Activated CD4-positive, CD25-positive, alpha-beta regulatory T cell treated with anti-CD3 and anti-CD28 coated beads, Interleukin-2, amount 50 U/mL, for 16 hours (primary cell): Measurements from ENCODE around the gene CACYBP.
"Not testable (repeated sequence)": the region's sequence is repeated elsewhere in the genome, so short reads cannot be mapped to it uniquely, and the experiment has no call there.

ENCODE experiments used
- DNase-seq: peaks from one replicate; pipeline ENCODE4 v3.0.0-alpha.2; 2020; ENCODE audit warnings: low read depth, low spot score

CACYBP gene

DNA sequence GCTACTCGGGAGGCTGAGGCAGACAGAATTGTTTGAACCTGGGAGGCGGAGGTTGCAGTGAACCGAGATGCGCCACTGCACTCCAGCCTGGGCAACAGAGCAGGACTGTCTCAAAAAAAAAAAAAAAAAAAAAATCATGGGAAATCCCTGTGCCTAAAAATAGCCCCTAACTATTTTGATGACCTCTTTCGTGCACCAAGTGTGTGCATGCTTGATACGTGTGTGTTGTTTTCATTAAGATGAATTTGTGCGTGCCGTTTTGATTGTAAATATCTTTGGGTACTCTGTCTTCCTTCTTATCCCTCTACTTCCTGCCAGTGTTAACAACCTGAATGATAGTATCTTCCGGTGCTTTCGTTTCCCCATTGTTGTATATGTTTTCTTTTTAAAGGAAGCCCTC is 9.8 kb downstream of the CACYBP start:
- DNase-seq = no peak

DNA sequence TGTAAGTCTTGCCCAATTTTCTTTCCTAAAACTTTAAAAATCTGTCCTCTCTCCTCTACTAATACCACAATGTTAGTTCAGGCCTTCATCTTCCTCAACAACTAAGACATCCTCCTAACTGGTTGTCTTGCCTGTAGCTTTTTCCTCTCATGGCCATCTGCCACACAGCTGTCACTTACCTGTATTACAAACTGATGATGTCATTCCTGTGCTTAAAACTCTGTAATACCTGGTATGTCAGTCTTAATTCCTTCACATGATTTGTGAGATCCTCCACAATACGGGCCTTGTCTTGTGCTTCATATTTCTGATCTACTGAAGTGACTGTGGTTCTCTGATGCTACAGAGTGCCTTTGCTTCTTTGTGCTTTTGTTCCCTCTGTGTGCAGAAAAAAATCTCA is 13.7 kb downstream of the CACYBP start:
- no peak for DNase-seq

DNA sequence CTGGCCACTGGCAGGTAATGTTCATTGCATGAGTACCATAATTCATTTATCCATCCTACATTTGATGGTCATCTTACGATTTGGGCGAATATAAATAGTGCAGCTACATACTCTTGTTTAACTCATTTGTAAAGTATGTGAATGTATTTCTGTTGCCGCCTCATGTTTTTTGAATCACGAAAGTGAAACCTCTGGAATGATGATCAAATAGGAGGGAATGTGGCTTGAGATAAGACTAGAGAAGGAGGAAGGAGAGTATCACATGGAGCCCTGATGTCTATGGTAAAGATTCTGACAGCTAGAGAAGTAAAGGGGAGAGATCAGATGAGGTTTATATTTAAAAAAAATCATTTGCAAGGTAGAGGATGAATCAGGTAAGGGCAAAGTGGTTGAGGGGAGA is 15.5 kb downstream of the CACYBP start:
- no peak for DNase-seq

DNA sequence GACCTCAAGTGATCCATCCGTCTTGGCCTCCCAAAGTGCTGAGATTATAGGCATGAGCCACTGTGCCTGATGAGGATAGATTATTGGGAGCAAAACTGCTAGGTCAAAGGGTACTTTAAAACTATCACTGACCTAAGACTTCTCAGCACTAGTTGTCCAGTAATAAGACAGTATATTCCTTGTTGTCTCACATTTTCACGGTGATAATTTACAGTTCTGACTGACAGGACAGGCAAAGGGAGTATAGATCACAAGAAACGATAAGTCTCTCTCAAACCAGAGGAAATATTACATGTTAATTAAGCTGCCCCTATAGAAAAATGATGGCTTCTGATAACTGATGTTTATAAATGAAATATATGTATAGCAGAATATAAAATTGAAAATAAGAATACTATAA is 19.8 kb downstream of the CACYBP start:
- DNase-seq = no peak

DNA sequence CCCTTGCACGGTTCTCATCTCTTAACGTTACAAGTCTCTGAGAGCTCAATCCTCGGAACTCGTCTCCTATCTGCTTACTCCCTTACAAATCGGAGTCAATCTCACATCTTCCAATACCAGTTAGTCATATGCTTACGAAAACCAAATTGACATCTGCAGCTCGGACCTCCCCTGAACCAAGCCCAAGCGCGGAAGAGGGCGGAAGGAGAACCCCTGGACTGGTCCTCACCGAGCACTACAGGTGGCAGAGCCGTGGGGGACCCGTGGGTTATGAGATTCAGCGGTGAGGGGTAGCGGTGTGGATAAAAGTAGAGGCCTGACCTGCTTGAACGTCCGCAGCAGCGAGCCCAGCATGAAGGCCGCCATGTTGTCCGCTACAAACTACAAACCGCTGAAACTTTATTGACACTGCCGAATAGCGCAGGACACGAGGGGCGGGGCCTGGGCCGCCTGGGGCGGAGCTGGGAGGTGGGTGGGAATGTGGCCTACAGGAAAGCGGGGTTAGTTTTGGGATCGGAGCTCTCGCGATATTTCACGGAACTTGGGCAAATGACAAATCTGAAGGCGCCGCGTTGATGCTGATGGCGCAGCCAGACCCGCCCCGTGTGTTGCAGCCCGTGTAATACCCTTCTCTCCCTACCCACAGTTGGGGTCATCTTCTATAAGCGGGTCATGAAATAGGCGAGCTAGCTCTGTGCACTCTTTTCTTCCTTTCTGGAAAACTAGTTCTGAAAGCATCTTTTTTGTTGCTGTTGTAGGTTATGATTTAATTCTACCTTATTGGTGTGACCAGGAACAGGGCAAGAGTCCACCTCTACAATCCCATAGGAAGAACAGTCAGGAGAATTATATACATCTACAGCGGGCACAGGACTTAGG is 23.5 kb downstream of the CACYBP start, which contains the start of gene MRPS14:
TSS of gene MRPS14 (minus strand) at position 383 of the 879 bp plus-strand sequence. CDS start at position 366, 17 bp downstream.
- DNase-seq = peak; percentile 93

DNA sequence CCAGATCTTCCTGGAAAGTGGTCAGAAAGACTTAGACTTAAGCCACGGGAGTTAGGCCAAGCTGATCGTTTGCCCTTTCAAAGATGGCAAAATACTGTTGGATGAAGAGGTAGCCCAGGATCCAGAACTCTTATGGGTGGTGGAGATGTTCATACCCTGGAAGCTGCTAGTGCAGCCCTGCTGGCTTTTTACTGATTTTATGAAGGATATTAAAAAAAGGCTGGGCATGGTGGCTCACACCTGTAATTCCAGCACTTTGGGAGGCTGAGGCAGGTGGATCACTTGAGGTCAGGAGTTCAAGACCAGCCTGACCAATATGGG is 24.1 kb downstream of the CACYBP start:
- not testable (repeated sequence) for DNase-seq

DNA sequence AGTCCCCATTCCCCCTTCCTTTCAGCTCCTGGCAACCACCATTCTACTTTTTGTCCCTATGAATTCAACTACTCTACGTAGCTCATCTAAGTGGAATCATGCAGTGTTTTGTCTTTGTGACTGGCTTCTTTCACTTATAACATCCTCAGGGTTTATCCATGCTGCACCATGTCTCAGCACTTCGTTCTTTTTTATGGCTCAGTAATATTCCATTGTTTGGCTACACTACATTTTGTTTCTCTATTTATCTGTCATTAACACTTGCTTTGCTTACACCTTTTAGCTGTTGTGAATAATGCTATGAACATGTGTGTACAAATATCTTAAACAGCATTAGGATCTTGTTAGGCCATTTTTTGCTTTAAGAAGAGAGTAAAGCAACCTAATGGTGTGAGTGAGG is 25.0 kb downstream of the CACYBP start:
- no peak for DNase-seq

DNA sequence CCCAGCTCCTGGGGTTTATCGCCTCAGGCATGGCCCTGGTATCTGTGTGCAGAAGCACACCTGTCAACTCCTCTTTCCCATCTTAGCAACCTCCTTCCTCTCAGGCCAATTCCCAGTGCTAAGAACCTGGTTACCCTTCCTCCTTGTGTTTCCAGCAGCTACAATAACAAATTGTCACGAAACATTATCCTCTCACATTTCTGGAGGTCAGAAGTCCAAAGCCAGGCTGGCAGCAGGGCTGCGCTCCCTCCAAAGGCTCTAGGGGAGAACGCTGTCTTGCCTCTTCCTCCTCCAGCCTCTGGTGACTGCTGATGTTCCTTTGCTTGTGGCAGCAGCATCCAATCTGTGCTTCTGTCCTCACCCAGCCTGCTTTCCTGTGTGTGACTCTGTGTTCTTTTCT is 34.2 kb downstream of the CACYBP start:
- no peak for DNase-seq

DNA sequence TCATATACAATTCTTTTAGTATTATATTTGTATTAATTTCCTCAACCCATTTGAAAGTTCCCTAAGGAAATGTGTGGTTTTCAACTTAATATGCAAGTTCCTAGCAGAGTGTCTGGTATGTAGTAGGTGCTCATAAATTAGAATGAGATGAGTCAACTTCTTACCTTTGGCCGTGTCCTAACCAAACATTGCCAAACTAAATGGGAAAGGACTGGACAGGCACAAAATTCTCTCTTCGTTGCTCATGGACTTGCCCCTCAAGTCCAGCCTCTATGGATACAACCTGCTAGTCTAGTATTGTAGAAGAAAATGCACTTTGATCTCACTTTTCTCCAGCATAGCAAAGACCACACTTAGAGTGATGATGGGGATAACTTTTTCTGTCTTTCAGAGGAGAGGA is 35.0 kb downstream of the CACYBP start:
- DNase-seq = no peak

DNA sequence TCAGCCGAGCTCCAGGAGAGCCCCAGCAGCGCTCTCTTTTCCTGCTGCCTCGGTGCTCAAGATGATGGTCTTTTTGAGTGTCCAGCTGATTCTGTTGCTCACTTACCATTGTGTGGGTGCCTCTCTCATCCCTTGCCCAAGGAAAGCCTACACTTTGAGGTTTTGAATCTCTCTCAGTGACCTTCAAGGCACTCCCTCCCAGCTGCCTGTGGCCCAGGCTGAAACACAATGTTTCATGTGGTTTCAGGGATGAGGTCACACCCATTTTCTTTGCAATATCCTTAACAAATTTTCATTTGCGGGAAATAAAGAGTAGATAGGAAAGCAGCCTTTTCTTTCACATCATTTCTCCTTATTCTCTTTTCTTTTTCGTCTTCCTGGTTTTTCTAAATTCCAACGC is 36.1 kb downstream of the CACYBP start:
- no peak for DNase-seq

DNA sequence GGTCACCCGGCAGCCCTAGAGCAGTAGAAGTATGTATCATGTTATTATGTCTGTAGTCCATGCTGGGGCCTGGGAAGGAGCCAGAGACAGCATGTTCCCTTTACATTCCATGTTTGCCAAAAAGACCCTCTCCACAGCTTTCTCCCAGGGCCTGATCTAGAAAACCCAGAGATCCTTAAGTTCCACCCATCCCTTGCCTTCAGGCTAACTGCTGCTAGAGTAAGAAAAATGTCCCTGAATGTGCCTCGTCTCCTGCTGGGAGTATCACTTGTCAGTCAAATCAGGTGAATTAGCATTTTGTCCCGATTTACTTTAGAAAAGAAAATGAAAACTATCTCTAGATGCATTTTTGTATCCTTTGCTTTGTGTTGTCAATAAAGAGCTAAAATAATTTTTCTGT is 36.7 kb downstream of the CACYBP start:
- no peak for DNase-seq

DNA sequence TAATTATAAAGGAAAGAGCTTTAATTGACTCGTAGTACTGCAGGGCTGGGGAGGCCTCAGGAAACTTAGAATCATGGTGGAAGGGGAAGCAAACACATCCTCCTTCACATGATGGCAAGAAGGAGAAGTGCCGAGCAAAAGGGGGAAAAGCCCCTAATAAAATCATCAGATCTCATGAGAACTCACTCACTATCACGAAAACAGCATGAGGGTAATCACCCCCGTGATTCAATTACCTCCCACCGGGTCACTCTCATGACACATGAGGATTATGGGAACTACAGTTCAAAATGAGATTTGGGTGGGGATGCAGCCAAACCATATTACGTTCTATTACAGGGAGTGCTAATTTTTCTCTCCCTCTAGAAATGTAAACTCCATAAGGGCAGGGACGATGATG is 37.7 kb downstream of the CACYBP start:
- DNase-seq = no peak

DNA sequence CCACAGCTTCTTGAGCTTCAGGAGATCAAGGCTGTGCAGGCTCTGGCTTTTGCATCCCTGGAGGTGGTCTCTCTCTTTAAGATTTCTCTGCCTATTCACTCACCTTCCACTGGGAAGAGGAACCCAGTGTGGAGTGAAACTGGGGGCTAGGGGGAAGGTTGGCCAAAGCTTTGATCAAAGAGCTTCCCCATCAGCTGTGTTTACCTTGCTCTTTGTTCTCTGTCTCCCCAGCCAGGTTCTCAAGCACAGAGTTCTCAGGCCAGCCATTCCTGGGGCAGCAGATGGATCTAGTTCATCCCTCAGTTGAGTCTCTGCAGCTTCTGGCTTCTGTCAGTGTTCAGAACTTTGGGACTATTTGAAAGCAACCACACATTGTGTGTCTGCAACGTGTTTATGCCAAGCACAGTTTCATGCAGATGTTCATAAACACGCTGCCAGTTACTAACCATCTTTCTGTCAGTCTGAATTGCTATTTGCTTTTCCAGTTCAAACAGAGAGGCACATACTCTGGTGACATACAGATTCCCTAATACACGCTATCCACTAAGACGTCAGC is 40.7 kb downstream of the CACYBP start:
- no peak for DNase-seq

DNA sequence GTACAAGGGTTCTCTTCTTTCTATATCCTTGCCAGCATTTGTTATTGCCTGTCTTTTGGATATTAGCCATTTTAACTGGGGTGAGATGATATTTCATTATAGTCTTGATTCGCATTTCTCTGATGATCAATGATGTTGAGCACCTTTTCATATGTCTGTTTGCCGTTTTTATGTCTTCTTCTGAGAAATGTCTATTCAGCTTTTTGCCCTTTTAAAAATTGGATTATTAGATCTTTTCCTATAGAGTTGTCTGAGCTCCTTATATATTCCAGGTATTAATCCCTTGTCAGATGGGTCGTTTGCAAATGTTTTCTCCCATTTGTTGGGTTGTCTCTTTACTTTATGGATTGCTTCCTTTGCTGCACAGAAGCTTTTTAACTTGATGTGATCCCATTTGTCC is 42.9 kb downstream of the CACYBP start:
- DNase-seq = no peak

DNA sequence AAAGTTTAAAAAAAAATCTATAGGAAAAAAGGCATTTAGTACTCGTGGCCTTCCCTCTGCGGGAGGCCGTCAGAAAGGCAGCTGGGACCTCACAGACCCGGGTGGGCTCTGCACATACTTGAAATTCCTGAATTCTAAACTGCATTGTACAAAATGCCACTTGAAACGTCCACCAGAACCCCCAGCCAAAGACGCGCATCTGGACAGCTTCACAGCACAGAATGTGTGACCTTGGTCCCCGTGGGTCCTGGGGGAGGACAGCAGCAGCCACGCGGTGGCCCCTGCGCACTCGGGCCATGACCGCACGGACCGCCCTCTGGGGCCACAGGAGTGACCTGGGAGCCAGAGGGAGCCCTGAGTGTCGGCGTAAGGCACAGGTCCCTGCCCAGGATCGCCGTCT is 44.1 kb downstream of the CACYBP start:
- DNase-seq = no peak

DNA sequence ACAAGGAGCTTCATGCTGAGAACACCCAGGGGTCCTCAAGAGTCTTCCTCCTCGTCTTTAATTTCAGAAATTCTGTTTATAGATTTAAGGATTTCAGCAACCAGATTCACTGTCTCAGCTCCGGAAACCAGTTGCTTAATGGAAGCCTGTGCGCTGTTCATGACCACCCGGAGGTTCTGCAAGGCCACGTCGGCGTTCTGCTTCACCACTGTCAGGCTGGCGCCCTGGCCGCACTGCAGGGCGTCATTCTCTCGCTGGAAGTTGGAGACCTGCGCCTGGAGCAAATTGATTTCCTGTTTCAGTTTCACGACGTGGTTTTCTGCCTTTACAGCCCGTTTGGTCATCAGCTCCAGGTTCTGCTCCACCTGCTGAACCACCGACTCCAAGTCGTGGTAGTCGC is 44.8 kb downstream of the CACYBP start:
- not testable (repeated sequence) for DNase-seq

DNA sequence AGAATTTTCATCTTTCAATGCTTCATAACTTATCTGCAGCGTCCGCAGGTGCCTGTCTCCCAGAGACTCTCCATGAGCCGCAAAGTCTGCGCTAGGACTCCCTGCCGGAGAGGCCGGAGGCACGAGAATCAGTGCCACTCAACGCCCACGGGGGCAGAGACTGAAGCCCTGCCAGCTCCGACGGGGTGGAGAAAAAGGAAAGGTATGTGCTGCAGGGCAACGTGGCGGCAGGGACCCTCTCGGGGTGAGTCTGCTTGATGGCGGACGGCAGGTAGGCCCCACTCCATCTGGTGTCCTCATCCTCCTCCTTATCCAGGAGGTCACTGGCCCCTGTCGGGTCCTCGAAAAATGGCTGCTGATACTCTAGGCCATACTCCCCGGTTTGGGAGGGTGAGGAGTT is 45.4 kb downstream of the CACYBP start:
- no peak for DNase-seq

DNA sequence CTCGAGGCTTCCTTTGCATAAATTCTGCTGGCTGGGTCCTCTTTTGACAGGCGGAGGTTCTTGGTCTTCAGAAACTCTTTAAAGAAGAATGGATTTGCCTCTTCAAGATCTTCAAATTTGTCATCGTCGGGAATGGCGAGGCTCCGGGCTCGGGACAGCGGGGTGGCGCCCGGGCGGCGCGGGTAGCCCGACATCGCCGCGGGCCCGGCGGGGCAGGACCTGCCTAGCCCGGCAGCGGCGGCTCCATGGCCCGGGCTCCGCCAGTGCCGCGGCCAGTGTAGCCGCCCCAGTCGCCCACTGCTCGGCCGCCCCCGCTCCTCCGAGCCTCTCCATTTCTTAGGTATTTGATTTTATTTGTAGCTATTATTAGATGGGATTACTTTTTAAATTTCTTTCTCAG is 45.8 kb downstream of the CACYBP start:
- no peak for DNase-seq

DNA sequence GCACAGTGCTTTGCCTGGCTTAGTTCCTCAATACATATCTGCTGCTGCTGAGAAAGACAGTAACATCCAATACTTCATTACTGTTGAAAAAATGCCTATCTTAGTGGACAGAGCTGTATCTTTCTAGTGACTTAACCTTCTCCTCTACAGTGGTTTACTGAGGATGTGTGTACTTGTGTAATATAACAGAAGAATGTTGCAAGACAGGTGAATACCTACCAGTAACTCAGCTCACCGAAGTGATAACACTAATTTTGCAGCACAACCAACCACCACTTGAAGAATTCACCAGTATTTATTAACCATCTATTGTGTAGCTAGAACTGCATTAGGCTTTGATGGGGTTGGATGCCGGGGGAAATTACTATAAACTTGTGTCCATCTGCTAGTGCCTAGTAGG is 51.2 kb downstream of the CACYBP start:
- DNase-seq = no peak

DNA sequence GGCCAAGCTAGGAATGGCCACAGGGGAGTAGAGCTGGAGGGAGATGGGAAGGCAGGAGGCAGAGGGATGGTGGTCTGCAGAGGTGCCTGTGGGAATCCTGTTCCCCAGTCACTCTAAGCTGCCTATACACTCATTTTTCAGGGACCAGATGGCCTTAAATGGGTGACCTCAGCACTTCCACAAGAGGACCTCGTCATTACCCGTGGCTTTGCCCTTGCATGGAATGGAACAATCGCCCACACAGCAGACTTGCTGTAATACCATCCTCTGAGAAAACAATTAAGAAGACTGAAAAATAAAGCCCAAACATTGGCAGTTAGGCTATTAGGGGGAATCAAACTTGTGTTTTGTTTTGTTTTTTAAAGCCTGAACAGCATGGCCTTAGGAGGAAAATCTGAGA is 55.0 kb downstream of the CACYBP start:
- DNase-seq = no peak
